Measurements from ENCODE around the gene TMX1.
A peak's percentile ranks its signal among the peaks of the same experiment; 100 is the strongest.

The TMX1 gene

GRCh38 chr14:51208982-51209381 is 31.1 kb upstream of the TMX1 start:
- H3K4me2 ChIP-seq (ENCODE audit: insufficient read depth, low read length, poor library complexity, severe bottlenecking), result no peak overlapping the region
- H3K18ac ChIP-seq (ENCODE audit: low read length), result no peak overlapping the region
- no peak overlapping the region for H3K14ac ChIP-seq (ENCODE audit: low read length)
- no peak overlapping the region for H2BK12ac ChIP-seq (ENCODE audit: low read length)
- no peaks in the 10 kb centered on the region for H3K79me1 ChIP-seq (ENCODE audit: low read depth, low read length)
- no peak overlapping the region for H3K4me3 ChIP-seq (ENCODE audit: low read length in 2 of 2)
- no peaks in the 10 kb centered on the region for H3K9me3 ChIP-seq (replicated peaks in 1 of 2; ENCODE audit: control insufficient read depth in 2 of 2, insufficient read depth in 1 of 2, low read depth in 1 of 2, low read length in 2 of 2)
- no peak overlapping the region for H2AFZ ChIP-seq (ENCODE audit: low read length)
- no peak overlapping the region for H3K9ac ChIP-seq (ENCODE audit: low read depth, low read length, poor library complexity)
- no peak overlapping the region for H2BK15ac ChIP-seq (ENCODE audit: low read length)
- no peaks in the 10 kb centered on the region for H3K27me3 ChIP-seq (ENCODE audit: control insufficient read depth in 3 of 3, insufficient read depth in 3 of 3, low read depth in 1 of 3, low read length in 3 of 3)
- H3K23ac ChIP-seq (ENCODE audit: low read depth, low read length, poor library complexity), result no peak overlapping the region
- H2AK5ac ChIP-seq (ENCODE audit: low read depth, low read length), result no peak overlapping the region
- H4K91ac ChIP-seq (ENCODE audit: low read depth, low read length, poor library complexity), result no peak overlapping the region
- no peaks in the 10 kb centered on the region for H3K36me3 ChIP-seq (replicated peaks in 1 of 2; ENCODE audit: control insufficient read depth in 2 of 2, insufficient read depth in 2 of 2, low read length in 2 of 2)
- H3K4me1 ChIP-seq (ENCODE audit: control insufficient read depth in 2 of 2, insufficient read depth in 1 of 2, low read depth in 1 of 2, low read length in 2 of 2), result peaks cover 2 to 5% of the 10 kb centered on the region in 2 donors
- H2BK5ac ChIP-seq (ENCODE audit: low read length), result no peak overlapping the region
- WGBS, 2 donors (ENCODE audit: extremely low coverage in 2 of 2, insufficient read length in 2 of 2, insufficient replicate concordance in 1 of 2), result no CpG with 5 or more reads among the region's 1 CpG
- no peak overlapping the region for H3K4ac ChIP-seq (ENCODE audit: low read length)
- H2BK120ac ChIP-seq (ENCODE audit: low read depth, low read length), result no peak overlapping the region
- no peak for DNase-seq (ENCODE audit: low spot score)
- no peak overlapping the region for H4K8ac ChIP-seq (ENCODE audit: low read depth, low read length)
- no peak overlapping the region for H3K27ac ChIP-seq (replicated peaks; ENCODE audit: low read length)

GRCh38 chr14:51209457-51209856 is 30.6 kb upstream of the TMX1 start:
- H3K9me3 ChIP-seq (replicated peaks in 1 of 2; ENCODE audit: control insufficient read depth in 2 of 2, insufficient read depth in 1 of 2, low read depth in 1 of 2, low read length in 2 of 2), result no peaks in the 10 kb centered on the region
- no peak overlapping the region for H2AFZ ChIP-seq (ENCODE audit: low read length)
- H3K79me1 ChIP-seq (ENCODE audit: low read depth, low read length), result no peaks in the 10 kb centered on the region
- no peaks in the 10 kb centered on the region for H3K36me3 ChIP-seq (replicated peaks in 1 of 2; ENCODE audit: control insufficient read depth in 2 of 2, insufficient read depth in 2 of 2, low read length in 2 of 2)
- H2BK120ac ChIP-seq (ENCODE audit: low read depth, low read length), result no peak overlapping the region
- no peak overlapping the region for H3K4me2 ChIP-seq (ENCODE audit: insufficient read depth, low read length, poor library complexity, severe bottlenecking)
- H2BK15ac ChIP-seq (ENCODE audit: low read length), result no peak overlapping the region
- DNase-seq (ENCODE audit: low spot score), result no peak
- no peak overlapping the region for H4K91ac ChIP-seq (ENCODE audit: low read depth, low read length, poor library complexity)
- no peak overlapping the region for H3K4me3 ChIP-seq (ENCODE audit: low read length in 2 of 2)
- H2AK5ac ChIP-seq (ENCODE audit: low read depth, low read length), result no peak overlapping the region
- no peaks in the 10 kb centered on the region for H3K27me3 ChIP-seq (ENCODE audit: control insufficient read depth in 3 of 3, insufficient read depth in 3 of 3, low read depth in 1 of 3, low read length in 3 of 3)
- no peak overlapping the region for H4K8ac ChIP-seq (ENCODE audit: low read depth, low read length)
- no peak overlapping the region for H3K27ac ChIP-seq (replicated peaks; ENCODE audit: low read length)
- no peak overlapping the region for H3K9ac ChIP-seq (ENCODE audit: low read depth, low read length, poor library complexity)
- no peak overlapping the region for H3K18ac ChIP-seq (ENCODE audit: low read length)
- H3K4ac ChIP-seq (ENCODE audit: low read length), result no peak overlapping the region
- H3K4me1 ChIP-seq (ENCODE audit: control insufficient read depth in 2 of 2, insufficient read depth in 1 of 2, low read depth in 1 of 2, low read length in 2 of 2), result peaks cover 2 to 5% of the 10 kb centered on the region in 2 donors
- no peak overlapping the region for H2BK12ac ChIP-seq (ENCODE audit: low read length)
- no CpG with 5 or more reads among the region's 1 CpG for WGBS, 2 donors (ENCODE audit: extremely low coverage in 2 of 2, insufficient read length in 2 of 2, insufficient replicate concordance in 1 of 2)
- no peak overlapping the region for H3K23ac ChIP-seq (ENCODE audit: low read depth, low read length, poor library complexity)
- no peak overlapping the region for H3K14ac ChIP-seq (ENCODE audit: low read length)
- no peak overlapping the region for H2BK5ac ChIP-seq (ENCODE audit: low read length)

DNA sequence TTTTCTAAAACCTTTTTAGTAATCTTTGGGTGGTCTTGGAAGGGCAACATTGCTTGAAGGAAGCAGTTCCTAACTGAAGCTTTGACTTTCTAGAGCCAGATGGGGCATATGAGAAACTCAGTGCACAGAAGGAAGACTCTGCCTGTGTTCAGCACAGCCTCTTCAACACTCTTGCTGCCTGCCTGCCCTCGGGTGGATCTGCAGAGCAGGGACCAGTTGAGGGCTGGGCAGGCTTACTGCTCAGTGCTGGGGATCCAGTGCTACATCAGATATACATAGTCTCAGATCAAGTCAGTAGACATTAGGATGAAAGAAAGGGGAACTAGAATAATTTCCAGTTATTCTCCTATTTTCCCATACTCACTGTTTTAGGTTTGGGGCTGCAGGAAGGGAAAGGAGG is 29.5 kb upstream of the TMX1 start:
- Histone ChIP-seq H3K4ac (ENCODE audit: low read length) (no peak overlapping the region), H3K36me3 (replicated peaks in 1 of 2; ENCODE audit: control insufficient read depth in 2 of 2, insufficient read depth in 2 of 2, low read length in 2 of 2) (no peaks in the 10 kb centered on the region), H3K18ac (ENCODE audit: low read length) (no peak overlapping the region), H3K9me3 (replicated peaks in 1 of 2; ENCODE audit: control insufficient read depth in 2 of 2, insufficient read depth in 1 of 2, low read depth in 1 of 2, low read length in 2 of 2) (no peaks in the 10 kb centered on the region), H3K9ac (ENCODE audit: low read depth, low read length, poor library complexity) (peak overlapping the region; percentile 12), H2BK15ac (ENCODE audit: low read length) (no peak overlapping the region), H3K4me3 (ENCODE audit: low read length in 2 of 2) (no peak overlapping the region), H2BK5ac (ENCODE audit: low read length) (no peak overlapping the region), H3K4me2 (ENCODE audit: insufficient read depth, low read length, poor library complexity, severe bottlenecking) (no peak overlapping the region), H3K27ac (replicated peaks; ENCODE audit: low read length) (no peak overlapping the region), H3K4me1 (ENCODE audit: control insufficient read depth in 2 of 2, insufficient read depth in 1 of 2, low read depth in 1 of 2, low read length in 2 of 2) (peaks cover under 1 to 5% of the 10 kb centered on the region in 2 donors), H3K27me3 (ENCODE audit: control insufficient read depth in 3 of 3, insufficient read depth in 3 of 3, low read depth in 1 of 3, low read length in 3 of 3) (no peaks in the 10 kb centered on the region), H3K14ac (ENCODE audit: low read length) (peak overlapping the region; percentile 63), H2BK12ac (ENCODE audit: low read length) (no peak overlapping the region), H4K91ac (ENCODE audit: low read depth, low read length, poor library complexity) (no peak overlapping the region), H2AFZ (ENCODE audit: low read length) (no peak overlapping the region), H2AK5ac (ENCODE audit: low read depth, low read length) (no peak overlapping the region), H3K23ac (ENCODE audit: low read depth, low read length, poor library complexity) (no peak overlapping the region), H3K79me1 (ENCODE audit: low read depth, low read length) (no peaks in the 10 kb centered on the region), H2BK120ac (ENCODE audit: low read depth, low read length) (no peak overlapping the region), H4K8ac (ENCODE audit: low read depth, low read length) (no peak overlapping the region)
- WGBS, 2 donors (ENCODE audit: extremely low coverage in 2 of 2, insufficient read length in 2 of 2, insufficient replicate concordance in 1 of 2), result no CpG with 5 or more reads among the region's 1 CpG
- no peak for DNase-seq (ENCODE audit: low spot score)

GRCh38 chr14:51211149-51211548 is 28.9 kb upstream of the TMX1 start:
- no peak overlapping the region for H2AFZ ChIP-seq (ENCODE audit: low read length)
- DNase-seq (ENCODE audit: low spot score), result no peak
- no peaks in the 10 kb centered on the region for H3K79me1 ChIP-seq (ENCODE audit: low read depth, low read length)
- H3K4me2 ChIP-seq (ENCODE audit: insufficient read depth, low read length, poor library complexity, severe bottlenecking), result no peak overlapping the region
- no peaks in the 10 kb centered on the region for H3K36me3 ChIP-seq (replicated peaks in 1 of 2; ENCODE audit: control insufficient read depth in 2 of 2, insufficient read depth in 2 of 2, low read length in 2 of 2)
- H2BK120ac ChIP-seq (ENCODE audit: low read depth, low read length), result no peak overlapping the region
- no peak overlapping the region for H3K27ac ChIP-seq (replicated peaks; ENCODE audit: low read length)
- H3K23ac ChIP-seq (ENCODE audit: low read depth, low read length, poor library complexity), result no peak overlapping the region
- H2BK5ac ChIP-seq (ENCODE audit: low read length), result no peak overlapping the region
- no peak overlapping the region for H2BK12ac ChIP-seq (ENCODE audit: low read length)
- no peak overlapping the region for H4K91ac ChIP-seq (ENCODE audit: low read depth, low read length, poor library complexity)
- no peaks in the 10 kb centered on the region for H3K27me3 ChIP-seq (ENCODE audit: control insufficient read depth in 3 of 3, insufficient read depth in 3 of 3, low read depth in 1 of 3, low read length in 3 of 3)
- H3K4ac ChIP-seq (ENCODE audit: low read length), result no peak overlapping the region
- no peak overlapping the region for H3K9ac ChIP-seq (ENCODE audit: low read depth, low read length, poor library complexity)
- no peak overlapping the region for H4K8ac ChIP-seq (ENCODE audit: low read depth, low read length)
- no peak overlapping the region for H3K4me3 ChIP-seq (ENCODE audit: low read length in 2 of 2)
- peaks cover 0 to 4% of the 10 kb centered on the region in 2 donors for H3K4me1 ChIP-seq (ENCODE audit: control insufficient read depth in 2 of 2, insufficient read depth in 1 of 2, low read depth in 1 of 2, low read length in 2 of 2)
- H2AK5ac ChIP-seq (ENCODE audit: low read depth, low read length), result no peak overlapping the region
- H3K18ac ChIP-seq (ENCODE audit: low read length), result no peak overlapping the region
- no peaks in the 10 kb centered on the region for H3K9me3 ChIP-seq (replicated peaks in 1 of 2; ENCODE audit: control insufficient read depth in 2 of 2, insufficient read depth in 1 of 2, low read depth in 1 of 2, low read length in 2 of 2)
- H2BK15ac ChIP-seq (ENCODE audit: low read length), result no peak overlapping the region
- no peak overlapping the region for H3K14ac ChIP-seq (ENCODE audit: low read length)

Measured in neuronal stem cell (in vitro differentiated cells).